Medulla oblongata (tissue), 1 donor: ENCODE data around the gene VWA8.
A peak's percentile ranks its signal among the peaks of the same experiment; 100 is the strongest.
"Not testable (repeated sequence)": the region's sequence is repeated elsewhere in the genome, so short reads cannot be mapped to it uniquely, and the experiment has no call there.

Experiments
- DNase-seq: peaks from one replicate; pipeline ENCODE4 v3.0.0-alpha.2; 2015; ENCODE audit errors: extremely low spot score

VWA8 gene

GRCh38 chr13:41922894-41923293, 38.0 kb downstream of the VWA8 start:
- DNase-seq = not testable (repeated sequence)

GRCh38 chr13:41919741-41920487, 41.0 kb downstream of the VWA8 start:
- no peak for DNase-seq

DNA sequence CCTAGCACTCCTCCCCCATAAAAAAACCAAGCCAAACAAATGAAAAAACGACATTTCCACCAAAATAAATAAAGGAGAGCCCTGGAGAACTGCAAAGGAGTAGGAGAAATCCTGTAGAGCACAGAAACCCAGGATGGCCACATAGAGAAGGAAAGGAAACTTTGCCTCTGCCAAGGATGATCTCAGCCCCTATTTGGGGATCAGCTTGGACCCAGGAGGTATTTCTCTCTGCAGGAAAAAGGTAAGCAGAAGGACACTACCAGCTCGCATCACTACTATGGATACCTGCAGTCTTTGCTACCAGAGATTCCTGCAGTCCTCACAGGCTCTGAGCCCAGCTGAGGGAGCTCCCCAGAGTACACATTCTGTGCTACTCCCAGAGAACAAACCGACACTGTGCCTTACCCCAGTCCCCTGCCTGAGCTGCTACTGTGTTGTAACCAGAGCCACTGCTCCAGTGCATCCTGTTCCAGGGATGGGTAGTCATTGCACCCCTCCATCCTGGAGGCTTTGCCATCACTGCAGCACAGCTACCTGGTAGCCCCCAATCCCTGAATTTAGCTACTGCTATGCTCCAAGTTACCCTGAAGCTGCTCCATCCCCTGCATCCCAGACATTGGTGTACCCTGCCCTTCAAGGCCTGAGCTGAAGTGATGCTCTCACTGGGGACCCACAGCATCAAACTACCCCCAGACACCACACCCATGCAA, 41.7 kb downstream of the VWA8 start:
- no peak for DNase-seq

- no peak for DNase-seq
Measured at GRCh38 chr13:41917641-41918040, 43.3 kb downstream of the VWA8 start.

DNA sequence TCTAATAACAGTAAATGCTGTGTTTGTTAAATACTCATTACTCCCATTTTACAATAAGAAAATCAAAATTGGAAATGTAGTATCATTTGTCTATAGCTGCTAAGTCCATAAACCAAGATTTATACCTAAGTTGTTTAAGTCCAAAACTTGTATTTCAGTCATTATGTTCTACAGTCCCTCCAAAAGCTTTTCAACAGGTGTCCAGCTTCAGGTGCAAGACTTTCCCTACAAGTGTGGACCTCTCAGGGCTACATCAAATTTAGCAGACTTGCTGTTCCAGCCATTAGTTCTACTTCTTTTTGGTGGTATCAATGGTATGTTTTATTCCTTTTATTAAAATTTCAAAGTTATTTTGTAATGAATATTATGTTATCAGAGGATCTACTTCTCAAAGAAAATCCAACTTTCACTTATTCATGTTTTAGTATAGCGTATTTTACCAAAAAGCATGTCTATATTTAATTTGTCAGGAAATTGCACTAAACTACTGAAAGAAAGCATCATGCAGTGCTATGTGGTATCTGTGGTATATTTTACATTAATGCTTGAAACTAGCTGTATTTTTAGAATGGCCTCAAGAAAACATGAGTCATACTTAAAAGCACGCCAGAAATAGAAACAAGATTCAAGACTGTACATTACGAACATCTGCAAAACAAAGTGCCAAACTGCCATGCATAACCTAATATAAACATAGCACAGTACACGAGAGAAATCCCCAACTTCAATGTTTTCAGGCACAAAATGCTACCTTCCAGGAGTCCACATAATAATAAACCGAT, 44.5 kb downstream of the VWA8 start:
- DNase-seq = no peak

DNA sequence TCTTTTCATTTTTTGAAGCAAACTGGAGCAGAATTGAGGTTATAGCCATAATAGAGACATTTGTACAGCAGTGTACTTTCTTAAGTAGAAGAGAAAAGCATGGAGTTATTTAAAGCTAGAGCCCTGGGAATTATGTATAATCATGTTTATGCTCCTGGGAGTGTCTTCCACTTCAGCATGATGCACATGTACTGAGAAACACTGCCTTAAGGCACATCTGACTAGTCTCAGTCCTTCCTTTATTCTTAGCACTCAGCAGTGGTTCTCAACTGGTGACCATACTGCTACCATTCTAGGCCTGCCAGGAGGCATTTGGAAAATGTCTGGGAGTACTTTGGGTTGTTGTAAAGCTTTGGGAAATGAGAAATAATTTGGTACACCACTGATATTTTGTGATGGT, 45.8 kb downstream of the VWA8 start:
- DNase-seq = no peak

- DNase-seq = no peak
Measured at GRCh38 chr13:41914552-41914951, 46.4 kb downstream of the VWA8 start.

DNA sequence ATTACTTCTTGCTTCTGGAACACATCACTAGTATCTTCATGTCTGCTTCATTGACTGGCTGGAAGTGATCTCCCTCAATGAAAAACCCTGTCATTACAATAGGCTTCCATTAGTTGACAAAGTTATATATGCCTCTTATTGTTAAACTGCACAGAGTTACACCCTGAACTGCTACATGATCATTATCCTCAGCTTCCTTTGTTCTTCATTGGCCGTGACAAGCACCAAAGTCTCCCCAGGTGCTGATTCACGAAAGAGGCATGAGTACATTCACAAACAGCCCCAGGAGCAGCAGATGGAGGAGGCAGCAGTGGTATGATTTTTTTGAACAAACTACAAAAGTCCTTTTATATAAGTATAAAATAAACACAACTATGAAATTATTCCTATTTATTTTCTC, 51.4 kb downstream of the VWA8 start:
- DNase-seq = no peak

GRCh38 chr13:41905600-41906254, 55.2 kb downstream of the VWA8 start:
- no peak for DNase-seq

DNA sequence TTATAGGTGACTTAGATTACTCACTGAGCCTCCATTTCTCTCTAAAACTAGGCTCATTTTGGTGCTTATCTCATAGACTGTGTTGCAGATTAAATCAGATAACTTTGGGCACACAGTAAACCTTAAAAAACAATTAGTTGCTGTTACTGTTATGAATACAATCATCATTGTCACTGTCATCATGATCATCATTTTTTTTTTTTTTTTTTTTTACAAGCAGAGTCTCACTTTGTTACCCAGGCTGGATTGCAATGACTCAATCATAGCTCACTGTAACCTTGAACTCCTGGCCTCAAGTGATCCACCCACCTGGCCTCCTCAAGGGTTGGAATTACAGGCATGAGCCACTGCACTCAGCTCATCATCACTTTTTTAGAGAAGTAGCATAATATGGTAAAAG, 60.0 kb downstream of the VWA8 start:
- DNase-seq = no peak

- DNase-seq = not testable (repeated sequence)
Measured at GRCh38 chr13:41898411-41898810, 62.5 kb downstream of the VWA8 start.

- DNase-seq = no peak
Measured at GRCh38 chr13:41897126-41897525, 63.8 kb downstream of the VWA8 start.

DNA sequence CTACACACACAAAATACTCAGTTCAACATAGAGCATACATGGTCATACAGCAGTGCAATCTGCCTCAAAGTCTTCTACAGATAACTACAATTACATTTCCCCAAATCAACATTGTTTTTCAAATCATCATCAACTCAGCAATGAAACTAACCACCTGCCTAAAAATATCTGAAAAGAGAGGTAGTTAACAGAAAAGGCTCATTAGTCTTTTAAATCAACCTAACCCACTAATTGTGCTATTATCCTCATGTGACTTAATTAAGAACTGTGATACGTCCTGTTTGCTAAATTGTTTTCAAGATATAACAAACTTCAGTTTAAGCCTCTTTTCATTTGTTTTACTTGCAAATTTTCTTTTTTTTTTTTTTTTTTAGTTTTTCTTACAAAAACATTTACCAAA, 65.4 kb downstream of the VWA8 start:
- no peak for DNase-seq

- DNase-seq = no peak
Measured at GRCh38 chr13:41891119-41891518, 69.8 kb downstream of the VWA8 start.

GRCh38 chr13:41883147-41883546, 77.8 kb downstream of the VWA8 start:
- DNase-seq = no peak

GRCh38 chr13:41881890-41882289, 79.0 kb downstream of the VWA8 start:
- not testable (repeated sequence) for DNase-seq

GRCh38 chr13:41880966-41881365, 79.9 kb downstream of the VWA8 start:
- no peak for DNase-seq

GRCh38 chr13:41864658-41865057, 96.3 kb downstream of the VWA8 start:
- peak; percentile 13 for DNase-seq

DNA sequence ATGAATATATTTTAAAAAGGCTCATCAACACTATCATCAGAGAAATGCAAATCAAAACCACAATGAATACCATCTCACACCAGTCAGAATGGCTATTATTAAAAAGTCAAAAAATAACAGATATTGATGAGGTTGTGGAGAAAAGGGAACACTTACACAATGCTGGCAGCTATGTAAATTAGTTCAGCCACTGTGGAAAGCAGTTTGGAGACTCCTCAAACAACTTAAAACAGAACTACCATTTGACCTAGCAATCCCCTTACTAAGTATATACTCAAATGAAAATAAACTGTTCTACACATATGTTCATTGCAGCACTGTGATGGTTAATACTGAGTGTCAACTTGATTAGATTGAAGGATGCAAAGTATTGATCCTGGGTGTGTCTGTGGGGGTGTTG, 98.2 kb downstream of the VWA8 start:
- not testable (repeated sequence) for DNase-seq

DNA sequence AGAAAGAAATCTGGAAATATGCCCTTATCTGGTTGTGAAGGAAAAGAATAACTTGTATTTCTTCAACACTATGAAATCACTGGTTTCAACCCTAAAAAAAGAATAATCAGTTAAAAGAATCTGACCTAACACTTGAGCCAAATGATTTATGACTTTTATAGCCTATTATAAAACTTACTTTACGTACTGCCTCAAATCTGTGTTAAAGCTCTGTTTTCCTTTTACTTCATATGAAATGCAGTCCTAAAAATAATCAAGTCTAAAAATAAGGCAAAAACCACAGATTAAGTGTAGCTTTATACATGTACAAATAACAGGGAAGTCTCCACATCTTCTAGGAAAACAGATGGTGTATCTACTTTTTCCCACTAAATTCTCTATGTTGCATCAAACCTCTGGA, 101.3 kb downstream of the VWA8 start:
- DNase-seq = no peak

DNA sequence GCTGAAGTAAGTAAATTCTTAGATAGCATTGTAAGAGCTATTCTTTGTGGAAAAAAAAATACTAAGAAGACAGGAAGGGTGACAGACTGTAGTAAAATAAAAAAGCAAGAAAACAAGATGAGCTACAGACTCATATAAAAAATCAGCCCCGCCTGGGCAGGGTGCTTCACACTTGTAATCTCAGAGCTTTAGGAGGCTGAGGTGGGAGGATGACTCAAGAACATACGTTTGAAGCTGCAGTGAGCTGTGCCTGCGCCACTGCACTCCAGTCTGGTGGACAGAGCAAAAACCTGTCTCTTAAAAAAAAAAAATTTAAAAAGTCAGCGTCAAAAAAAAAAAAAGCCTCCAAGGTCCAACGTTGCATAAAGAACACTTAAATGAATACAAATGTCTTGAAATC, 102.1 kb downstream of the VWA8 start:
- no peak for DNase-seq

DNA sequence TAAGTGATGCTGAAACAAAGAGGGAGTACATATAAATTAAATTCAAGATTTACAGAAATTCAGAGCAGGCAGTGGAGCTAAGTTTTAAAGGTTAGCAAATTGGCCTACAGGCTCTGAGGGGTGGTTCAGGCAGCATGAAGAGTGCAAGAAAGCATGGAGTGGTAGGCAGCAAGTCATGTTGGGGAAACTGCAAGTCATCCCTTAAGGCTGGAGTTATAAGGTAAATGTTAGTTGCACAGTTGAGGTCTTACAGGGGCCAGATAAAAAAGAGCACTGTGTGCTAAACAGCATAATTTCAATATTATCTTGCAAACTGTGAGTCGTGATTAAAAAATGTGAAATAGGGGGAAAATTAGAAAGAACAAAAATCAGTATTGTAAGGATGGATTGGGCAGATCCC, 106.2 kb downstream of the VWA8 start:
- DNase-seq = no peak
